Retinal pigment epithelial cell (primary cell): ENCODE results near the gene EGFR.

ENCODE experiments used
- DNase-seq: peaks from one replicate; pipeline ENCODE4 v3.0.0-alpha.2; 2010; ENCODE audit warnings: low read depth
- H3K4me3 ChIP-seq: 2 replicates; pipeline ENCODE4 v1.5.1; 2011; ENCODE audit warnings: mild to moderate bottlenecking, low read length, control low read depth, moderate library complexity
- TF ChIP-seq, protein P1 (sequence below): conservative IDR thresholded peaks from 2 replicates; pipeline ENCODE4 v1.5.1; 2011; ENCODE audit warnings: low read depth, low read length, control low read depth, inconsistent platforms

EGFR gene

GRCh38 chr7:55026086-55026790, 7.4 kb downstream of the EGFR start:
- no peak for DNase-seq
- H3K4me3 ChIP-seq, result no peak overlapping the region
- TF ChIP-seq, protein P1, sequence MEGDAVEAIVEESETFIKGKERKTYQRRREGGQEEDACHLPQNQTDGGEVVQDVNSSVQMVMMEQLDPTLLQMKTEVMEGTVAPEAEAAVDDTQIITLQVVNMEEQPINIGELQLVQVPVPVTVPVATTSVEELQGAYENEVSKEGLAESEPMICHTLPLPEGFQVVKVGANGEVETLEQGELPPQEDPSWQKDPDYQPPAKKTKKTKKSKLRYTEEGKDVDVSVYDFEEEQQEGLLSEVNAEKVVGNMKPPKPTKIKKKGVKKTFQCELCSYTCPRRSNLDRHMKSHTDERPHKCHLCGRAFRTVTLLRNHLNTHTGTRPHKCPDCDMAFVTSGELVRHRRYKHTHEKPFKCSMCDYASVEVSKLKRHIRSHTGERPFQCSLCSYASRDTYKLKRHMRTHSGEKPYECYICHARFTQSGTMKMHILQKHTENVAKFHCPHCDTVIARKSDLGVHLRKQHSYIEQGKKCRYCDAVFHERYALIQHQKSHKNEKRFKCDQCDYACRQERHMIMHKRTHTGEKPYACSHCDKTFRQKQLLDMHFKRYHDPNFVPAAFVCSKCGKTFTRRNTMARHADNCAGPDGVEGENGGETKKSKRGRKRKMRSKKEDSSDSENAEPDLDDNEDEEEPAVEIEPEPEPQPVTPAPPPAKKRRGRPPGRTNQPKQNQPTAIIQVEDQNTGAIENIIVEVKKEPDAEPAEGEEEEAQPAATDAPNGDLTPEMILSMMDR, result no peak

DNA sequence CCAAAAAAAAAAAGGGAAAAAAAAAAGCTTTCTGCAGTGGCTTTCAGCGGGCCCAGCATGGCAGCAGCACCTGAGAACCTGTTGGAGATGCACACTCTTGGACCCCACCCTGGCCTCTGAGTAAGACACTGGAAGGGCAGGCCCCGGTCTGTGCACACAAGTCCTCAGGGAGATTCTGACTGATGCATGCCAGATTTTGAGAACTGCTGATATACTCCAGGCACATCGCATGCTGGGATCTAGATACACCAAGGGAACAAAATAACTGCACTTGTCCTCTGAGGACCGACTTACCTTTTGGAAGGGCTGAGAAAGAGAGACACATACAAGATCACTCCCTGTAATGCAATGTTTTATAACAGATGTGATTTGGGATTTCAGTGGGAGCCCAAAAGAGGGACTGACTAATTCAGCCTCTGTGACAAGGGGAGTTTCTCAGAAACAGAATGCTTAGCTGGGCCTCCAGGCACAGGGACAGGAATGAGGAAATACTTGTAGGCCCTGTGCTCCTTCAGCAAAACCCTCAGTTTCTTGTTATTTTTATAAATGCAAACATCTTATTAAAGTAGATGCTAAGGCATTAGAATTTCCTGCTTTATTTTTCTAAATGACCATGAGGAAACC, 8.2 kb downstream of the EGFR start:
- TF ChIP-seq, protein P1, result no peak
- H3K4me3 ChIP-seq, result no peak overlapping the region
- DNase-seq, result no peak

DNA sequence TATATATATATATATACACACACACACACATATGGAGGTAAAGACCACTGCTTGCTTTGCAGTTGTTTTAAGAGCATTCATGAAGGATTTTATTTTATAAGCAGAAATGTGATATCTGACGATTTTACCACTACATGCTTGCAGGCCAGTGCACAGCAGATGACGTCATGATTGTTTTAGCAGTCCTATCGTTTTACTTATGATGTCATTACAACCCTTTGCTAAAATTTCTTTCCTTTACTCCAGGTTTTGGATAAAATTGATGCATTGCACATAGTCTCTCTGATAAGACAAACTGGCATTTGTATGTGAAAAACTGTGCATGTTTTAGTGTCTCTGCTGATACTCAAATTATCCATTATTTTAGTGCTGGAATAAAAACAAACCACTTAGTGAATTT, 9.2 kb downstream of the EGFR start:
- TF ChIP-seq, protein P1, result no peak
- no peak overlapping the region for H3K4me3 ChIP-seq
- DNase-seq, result no peak

DNA sequence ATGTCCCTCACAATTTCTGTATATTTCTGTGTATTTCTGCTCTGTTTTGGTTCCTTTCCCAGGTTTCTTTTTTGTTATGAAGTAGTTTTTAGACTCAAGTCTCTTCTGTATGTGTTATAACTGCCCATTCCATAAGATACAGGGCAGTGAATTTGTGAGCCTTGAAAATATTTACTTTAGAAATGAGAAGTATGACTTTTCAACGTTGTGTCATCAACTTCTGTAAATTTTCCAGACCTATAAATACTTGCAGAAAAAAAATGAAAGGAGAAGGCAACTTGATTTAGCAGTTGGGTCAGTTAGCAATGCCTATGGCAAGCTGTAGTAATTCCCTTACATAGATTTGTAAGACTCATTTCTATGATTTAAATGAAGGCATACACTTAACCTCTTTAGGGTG, 11.5 kb downstream of the EGFR start:
- no peak overlapping the region for H3K4me3 ChIP-seq
- no peak for DNase-seq
- TF ChIP-seq, protein P1, result no peak

DNA sequence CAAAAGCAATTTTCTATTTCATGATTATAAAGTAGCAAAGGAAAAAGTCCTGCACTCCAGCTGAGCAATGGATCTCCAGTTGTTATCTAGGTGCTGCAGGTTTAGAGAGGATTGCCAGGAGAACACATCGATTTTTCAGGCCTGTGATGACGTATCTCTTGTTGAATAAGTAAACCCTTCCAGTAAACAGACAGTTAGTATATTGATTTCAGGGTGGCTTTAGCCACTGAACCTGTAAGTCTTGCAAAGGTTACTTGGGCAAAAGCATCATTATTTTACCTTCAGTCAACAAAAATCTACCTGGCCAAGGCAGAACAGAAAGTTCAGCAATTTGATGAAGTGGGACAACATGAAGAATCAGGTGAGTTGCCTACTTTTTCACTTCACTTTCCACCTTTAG, 12.3 kb downstream of the EGFR start:
- DNase-seq, result no peak
- H3K4me3 ChIP-seq, result no peak overlapping the region
- TF ChIP-seq, protein P1, result no peak

DNA sequence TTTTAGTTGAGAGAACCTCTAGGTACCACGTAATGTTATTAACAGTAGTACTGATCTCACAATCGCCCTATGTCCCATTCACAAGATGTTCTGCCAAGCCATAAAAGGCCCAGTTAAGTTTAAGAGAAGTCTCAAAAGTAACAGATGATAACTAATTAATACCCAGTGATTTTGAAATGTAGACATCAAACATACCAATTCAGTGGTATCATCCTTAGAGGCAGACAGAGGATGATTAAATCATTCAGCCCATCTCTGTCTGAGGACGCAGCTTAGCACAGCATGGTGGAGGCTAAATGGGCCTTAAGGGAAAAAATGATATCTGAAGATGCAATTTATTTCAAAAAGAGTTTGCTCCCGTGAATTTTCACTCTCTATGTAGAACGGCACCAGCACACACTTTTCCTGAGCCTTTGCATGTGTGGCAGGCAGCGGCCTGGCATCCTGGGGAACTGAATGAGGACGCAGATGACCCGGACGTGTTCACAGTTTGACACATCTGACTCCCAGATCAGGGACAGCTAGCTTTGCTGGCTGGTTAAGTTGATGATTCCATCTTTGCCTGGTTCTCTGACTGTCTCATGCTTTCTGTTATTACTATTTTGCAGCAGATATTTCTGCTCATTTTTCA, 13.4 kb downstream of the EGFR start:
- DNase-seq, result no peak

More for the DNA sequence above, 13.4 kb downstream of the EGFR start:
- H3K4me3 ChIP-seq, result no peak overlapping the region
- TF ChIP-seq, protein P1, result no peak
